Psoas muscle (tissue), 8 donors: ENCODE results near the gene TMEM52. TPM values are rescaled to one million over a fixed set of nuclear protein-coding genes. Genes with fewer than 3 reads are reported as not detected.

Experiments
- ATAC-seq, 4 donors: fragments of 200-7000 bp; cut with Tn5 transposase; one replicate each; pipeline ENCODE4 v1.9.1; 2020; ENCODE audit warnings: moderate library complexity in 3 of 4, mild to moderate bottlenecking in 2 of 4
- DNase-seq, 2 donors: peaks; one replicate each; pipeline ENCODE4 v3.0.0-alpha.2; 2020
- H3K27ac ChIP-seq: fragments of 200-600 bp; one replicate; pipeline ENCODE4 v1.8.0; 2022
- H3K27me3 ChIP-seq, 3 donors: fragments of 200-600 bp in 1 of 3; one replicate each; pipeline versions ENCODE4 v1.6.1 to v1.8.0; 2013 to 2022; ENCODE audit warnings: low read length in 2 of 3, mild to moderate bottlenecking in 2 of 3, moderate library complexity in 1 of 3; ENCODE audit not compliant: insufficient read depth in 3 of 3
- H3K36me3 ChIP-seq, 2 donors: fragments of 200-600 bp in 1 of 2; one replicate each; pipeline versions ENCODE4 v1.6.1 to v1.8.0; 2013 to 2022; ENCODE audit warnings: low read depth in 1 of 2, mild to moderate bottlenecking in 1 of 2, moderate library complexity in 1 of 2; ENCODE audit not compliant: insufficient read depth in 1 of 2
- H3K4me1 ChIP-seq: fragments of 200-600 bp; one replicate; pipeline ENCODE4 v1.8.0; 2022
- H3K4me3 ChIP-seq: fragments of 200-600 bp; one replicate; pipeline ENCODE4 v1.8.0; 2022; ENCODE audit warnings: mild to moderate bottlenecking
- H3K9me3 ChIP-seq: fragments of 200-600 bp; one replicate; pipeline ENCODE4 v1.8.0; 2022
- CTCF ChIP-seq: fragments of 200-600 bp; IDR thresholded peaks from one replicate; pipeline ENCODE4 v1.8.0; 2022; ENCODE audit warnings: antibody characterized with exemption
- WGBS, 3 donors: extraction: QIAGEN DNeasy Blood & Tissue Kit; methylation state at CpG; one replicate each; pipeline versions ENCODE4 v1.1.6 to v1.1.7; 2013; 5-methylcytosine and 5-hydroxymethylcytosine counted together
- intact Hi-C, 2 donors: fragments of 100-400 bp; cut with DNase I; formaldehyde crosslinking; loops; one replicate each; pipeline versions ENCODE4 v1.11.0 to v1.14.2; 2022
- polyA plus RNA-seq, 3 donors: library from polyadenylated mRNA; stranded (reverse); fragments of 200-250 nt; gene quantifications; one replicate each; pipeline ENCODE4 v1.2.3, GENCODE V29; 2013
- total RNA-seq, 4 donors: library from RNA; stranded (reverse); fragmentation: NEBNext Ultra II Directional in 2 of 4; extraction: Animal tissue kit (Norgen Biotek cat#: 25700) in 2 of 4; gene quantifications; one replicate each; pipeline versions ENCODE4 v1.2.1 to v1.2.4, GENCODE V29; 2021 to 2023
- donor health status: healthy with polysubstance abuse.
- donor health status: DM: no; HTN: no; CAD: no; lungs with moderate emphysema.
- donor health status: Bipolar disorder and iron deficiency.
- donor health status: healthy.
- donor health status: DM: yes; HTN: yes; CAD: no.
- donor health status: DM: no; HTN: no; CAD: no.
- donor health status: DM: no; HTN: no; CAD: no.
- donor health status: DM: yes; HTN: yes; CAD: no.

TMEM52 gene
- total and polyA plus RNA-seq, 7 donors = 37.2 to 137 (median 58.7) TPM

GRCh38 chr1:1926886-1927660 is 8.0 kb upstream of the TMEM52 start:
- Histone ChIP-seq H3K9me3 (no peaks in the 10 kb centered on the region), H3K4me3 (no peak overlapping the region), H3K27ac (no peak overlapping the region), H3K27me3 (peaks cover 0 to 2% (median 0%) of the 10 kb centered on the region in 3 donors), H3K4me1 (no peaks in the 10 kb centered on the region), H3K36me3 (no peaks in the 10 kb centered on the region)
- no peak for ATAC-seq
- intact Hi-C loops = no loop called here
- no peak for TF ChIP-seq CTCF
- DNase-seq = no peak
- 82 to 88% (median 87%) methylated on average over 21 of the region's 21 CpGs for WGBS, 3 donors

DNA sequence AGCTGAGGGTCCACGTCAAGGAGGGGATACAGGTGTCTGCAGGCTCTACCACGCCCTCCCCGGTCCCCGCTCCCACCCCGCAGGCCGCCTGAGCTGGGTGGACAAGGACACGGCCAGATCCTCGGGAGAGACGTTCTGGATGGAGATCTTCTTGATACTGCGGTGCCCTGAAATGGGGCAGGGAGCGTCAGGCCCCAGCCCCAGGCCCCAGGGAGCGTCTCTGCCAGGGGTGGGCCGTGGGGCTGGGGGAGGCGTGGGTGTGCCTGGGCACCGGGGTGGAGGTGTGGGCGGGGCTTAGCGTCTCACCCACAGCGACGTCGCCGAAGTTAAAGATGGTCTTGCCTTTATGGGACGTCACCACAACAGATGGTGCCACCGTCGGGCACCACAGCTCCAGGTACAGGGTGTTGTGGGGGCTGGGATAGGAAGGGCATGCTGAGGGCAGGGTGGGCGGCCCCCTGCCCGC is 7.3 kb upstream of the TMEM52 start:
- peaks cover 0 to 2% (median 0%) of the 10 kb centered on the region in 3 donors for H3K27me3 ChIP-seq
- 79 to 86% (median 83%) methylated on average over 24 to 26 of the region's 26 CpGs for WGBS, 3 donors
- TF ChIP-seq CTCF = no peak
- DNase-seq (no peak), ATAC-seq (no peak)
- intact Hi-C loops = no loop called here
- H3K4me1 ChIP-seq = no peaks in the 10 kb centered on the region
- H3K27ac ChIP-seq = no peak overlapping the region
- no peak overlapping the region for H3K4me3 ChIP-seq
- H3K36me3 ChIP-seq = no peaks in the 10 kb centered on the region
- H3K9me3 ChIP-seq = no peaks in the 10 kb centered on the region

DNA sequence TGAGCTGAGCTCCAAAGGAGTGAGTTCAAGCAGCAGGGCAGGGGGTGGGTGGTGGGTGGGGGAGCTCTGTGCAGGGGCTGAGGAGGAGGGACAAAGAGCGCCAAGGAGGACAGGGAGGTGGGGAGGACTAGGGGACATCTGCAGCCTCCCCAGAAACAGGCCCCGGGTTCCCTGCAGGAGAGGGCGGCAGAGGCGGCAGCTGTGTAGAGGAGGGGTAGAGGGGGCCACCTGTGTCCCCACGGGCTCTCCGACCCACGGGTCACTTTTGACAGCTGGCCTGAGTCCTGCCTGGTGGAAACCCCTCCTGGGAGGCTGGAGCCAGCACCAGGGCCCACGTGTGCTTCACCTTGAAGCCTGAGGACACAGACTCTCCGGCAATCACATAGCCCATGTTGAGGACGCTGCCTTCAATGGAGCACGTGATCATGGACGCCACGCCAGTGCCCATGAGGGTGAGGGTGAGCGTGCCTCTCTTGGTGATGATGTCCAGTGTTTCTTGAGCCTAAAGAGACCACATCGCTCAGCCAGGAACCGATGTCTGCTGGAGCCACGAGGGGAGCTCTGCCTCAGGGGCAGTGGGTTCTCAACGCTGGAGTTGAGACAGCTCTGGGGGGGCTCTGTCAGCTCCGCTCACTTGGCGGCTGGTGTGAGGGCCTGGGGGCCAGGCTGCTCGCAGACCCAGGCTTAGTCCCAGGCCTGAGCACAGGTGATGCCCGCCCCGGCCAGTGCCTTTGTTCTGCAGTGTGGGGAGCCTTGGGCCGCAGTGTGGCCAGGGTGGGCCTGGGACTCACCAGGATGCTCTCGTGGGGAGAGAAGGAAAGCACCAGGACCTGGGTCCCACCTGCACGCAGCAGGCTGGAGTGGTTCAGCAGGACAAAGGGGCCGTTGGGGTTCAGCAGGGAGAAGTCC is 6.6 kb upstream of the TMEM52 start:
- intact Hi-C loops = no loop called here
- H3K27me3 ChIP-seq = peaks cover 0 to 2% (median 0%) of the 10 kb centered on the region in 3 donors
- TF ChIP-seq CTCF = no peak
- no peak overlapping the region for H3K27ac ChIP-seq
- H3K4me1 ChIP-seq = no peaks in the 10 kb centered on the region
- ATAC-seq = no peak
- H3K9me3 ChIP-seq = no peaks in the 10 kb centered on the region
- WGBS, 3 donors = 77 to 86% (median 78%) methylated on average over 27 of the region's 27 CpGs
- peak in 1 of 2 donors; percentile 43 for DNase-seq
- H3K36me3 ChIP-seq = no peaks in the 10 kb centered on the region
- H3K4me3 ChIP-seq = no peak overlapping the region

- no peaks in the 10 kb centered on the region for H3K4me1 ChIP-seq
- H3K27me3 ChIP-seq = peaks cover 0 to 2% (median 0%) of the 10 kb centered on the region in 3 donors
- DNase-seq (peak in 1 of 2 donors; percentile 46), ATAC-seq (no peak)
- H3K27ac ChIP-seq = no peak overlapping the region
- intact Hi-C loops = no loop called here
- TF ChIP-seq CTCF = no peak
- no peaks in the 10 kb centered on the region for H3K9me3 ChIP-seq
- 88 to 91% (median 90%) methylated on average over 21 of the region's 21 CpGs for WGBS, 3 donors
- no peak overlapping the region for H3K4me3 ChIP-seq
- H3K36me3 ChIP-seq = no peaks in the 10 kb centered on the region
These were observed 5.8 kb upstream of the TMEM52 start for GRCh38 chr1:1924849-1925248.
